ENCODE data around the gene EPS8L1. TPM values are rescaled to one million over a fixed set of nuclear protein-coding genes. Genes with fewer than 3 reads are reported as not detected.
A peak's percentile ranks its signal among the peaks of the same experiment; 100 is the strongest.

Gene EPS8L1
- total RNA-seq, 1 experiment from 2014 or later, result 4.9 TPM

DNA sequence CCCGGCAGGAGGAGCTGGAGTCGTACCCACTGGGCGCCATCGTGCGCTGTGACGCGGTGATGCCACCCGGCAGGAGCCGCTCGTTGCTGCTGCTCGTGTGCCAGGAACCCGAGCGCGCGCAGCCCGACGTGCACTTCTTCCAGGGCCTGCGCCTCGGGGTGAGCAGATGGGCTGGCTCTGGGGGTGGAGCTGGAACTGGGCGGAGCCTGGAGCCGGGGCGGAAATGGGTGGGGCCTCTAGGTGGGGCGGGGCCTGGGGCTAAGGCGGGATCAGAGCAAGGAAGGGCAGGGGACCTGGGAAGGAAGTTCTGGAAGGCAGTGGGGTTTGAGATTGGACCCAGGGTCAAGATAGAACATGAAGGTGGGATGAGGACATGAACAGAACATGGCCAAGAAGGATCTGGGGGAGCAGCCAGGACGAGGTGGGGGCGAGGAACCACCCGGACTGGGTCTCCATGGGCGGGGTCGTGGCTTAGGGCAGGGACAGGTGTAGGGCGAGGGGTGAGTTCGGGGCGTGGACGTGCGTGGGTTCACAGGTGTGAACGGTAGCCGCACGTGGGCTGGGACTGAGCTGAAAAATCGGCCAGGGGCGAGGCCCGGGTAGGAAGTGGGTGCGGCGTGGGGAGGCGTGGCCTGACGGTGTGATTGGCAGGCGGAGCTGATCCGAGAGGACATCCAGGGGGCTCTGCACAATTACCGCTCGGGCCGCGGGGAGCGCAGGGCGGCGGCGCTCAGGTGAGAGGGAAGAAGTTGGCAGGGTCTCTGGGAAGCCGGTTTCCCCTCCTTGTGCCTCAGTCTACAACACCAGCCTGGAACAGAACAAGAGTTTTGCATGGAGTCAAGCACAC is 4.7 kb downstream of the EPS8L1 start:
- peak; percentile 90 for DNase-seq (ENCODE audit: low read depth)

DNA sequence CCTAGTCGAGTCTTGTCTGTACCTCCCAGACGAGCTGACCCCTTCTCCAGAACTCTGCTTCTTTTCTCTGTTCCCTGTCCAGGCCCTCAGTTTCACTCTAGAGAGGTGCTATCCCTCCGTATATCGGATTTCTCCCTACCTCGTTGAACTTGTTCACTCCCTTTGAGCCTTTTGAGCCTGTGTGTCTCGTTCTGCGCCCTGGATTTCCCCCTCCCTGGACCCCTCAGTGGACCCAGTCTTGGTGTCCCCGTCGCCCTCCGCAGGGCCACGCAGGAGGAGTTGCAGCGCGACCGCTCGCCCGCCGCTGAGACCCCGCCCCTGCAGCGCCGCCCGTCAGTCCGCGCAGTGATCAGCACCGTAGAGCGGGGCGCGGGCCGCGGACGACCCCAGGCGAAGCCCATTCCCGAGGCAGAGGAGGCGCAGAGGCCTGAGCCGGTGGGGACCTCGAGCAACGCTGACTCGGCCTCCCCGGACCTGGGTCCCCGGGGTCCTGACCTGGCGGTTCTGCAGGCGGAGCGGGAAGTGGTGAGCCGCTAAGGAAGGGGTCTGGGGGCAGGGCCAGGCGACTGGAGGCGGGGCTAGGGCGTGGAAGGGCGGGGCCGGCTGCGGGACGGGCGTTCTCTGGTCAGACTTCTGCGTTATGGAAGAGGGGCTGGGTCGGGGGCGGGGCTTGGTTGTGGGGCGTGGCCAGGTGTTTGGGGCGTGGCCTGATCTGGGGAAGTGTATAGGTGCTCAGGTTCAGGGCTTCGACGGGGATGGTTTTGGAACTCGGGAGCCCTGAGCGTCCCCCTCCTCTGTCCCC is 5.5 kb downstream of the EPS8L1 start:
- DNase-seq (ENCODE audit: low read depth), result peak; percentile 95

- no peak for DNase-seq (ENCODE audit: low read depth)
These were observed 6.0 kb downstream of the EPS8L1 start for GRCh38 chr19:55081770-55082019.

DNA sequence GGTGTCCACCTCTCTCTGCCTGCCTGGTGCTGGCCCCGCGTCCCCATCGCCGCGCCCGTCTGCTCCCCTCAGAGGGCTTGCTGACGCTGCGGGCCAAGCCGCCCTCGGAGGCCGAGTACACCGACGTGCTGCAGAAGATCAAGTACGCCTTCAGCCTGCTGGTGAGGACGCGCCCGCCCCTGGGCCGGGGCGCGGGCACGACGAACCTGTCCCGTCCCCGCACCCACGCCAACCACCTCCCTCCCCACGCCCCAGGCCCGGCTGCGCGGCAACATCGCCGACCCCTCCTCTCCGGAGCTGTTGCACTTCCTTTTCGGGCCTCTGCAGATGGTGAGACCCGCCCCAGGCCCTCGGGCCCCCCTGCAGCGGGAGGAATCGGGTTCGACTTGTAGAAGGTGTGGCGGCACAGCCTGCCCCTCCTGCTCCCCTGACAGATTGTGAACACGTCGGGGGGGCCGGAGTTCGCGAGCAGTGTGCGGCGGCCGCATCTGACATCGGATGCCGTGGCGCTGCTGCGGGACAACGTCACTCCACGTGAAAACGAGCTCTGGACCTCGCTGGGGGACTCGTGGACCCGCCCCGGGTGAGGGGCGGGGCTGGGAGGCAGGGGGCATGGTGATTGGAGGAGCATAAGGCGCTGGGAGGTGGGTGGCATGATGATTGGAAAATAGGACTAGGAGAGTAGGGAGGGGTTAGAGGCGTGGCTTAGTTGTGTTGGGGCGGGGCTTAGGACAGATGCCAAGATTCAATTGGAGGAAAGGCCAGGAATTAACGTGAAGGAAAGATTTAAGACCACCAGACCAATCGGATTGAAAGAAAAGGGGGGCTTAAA is 6.6 kb downstream of the EPS8L1 start:
- DNase-seq (ENCODE audit: low read depth), result peak; percentile 77

DNA sequence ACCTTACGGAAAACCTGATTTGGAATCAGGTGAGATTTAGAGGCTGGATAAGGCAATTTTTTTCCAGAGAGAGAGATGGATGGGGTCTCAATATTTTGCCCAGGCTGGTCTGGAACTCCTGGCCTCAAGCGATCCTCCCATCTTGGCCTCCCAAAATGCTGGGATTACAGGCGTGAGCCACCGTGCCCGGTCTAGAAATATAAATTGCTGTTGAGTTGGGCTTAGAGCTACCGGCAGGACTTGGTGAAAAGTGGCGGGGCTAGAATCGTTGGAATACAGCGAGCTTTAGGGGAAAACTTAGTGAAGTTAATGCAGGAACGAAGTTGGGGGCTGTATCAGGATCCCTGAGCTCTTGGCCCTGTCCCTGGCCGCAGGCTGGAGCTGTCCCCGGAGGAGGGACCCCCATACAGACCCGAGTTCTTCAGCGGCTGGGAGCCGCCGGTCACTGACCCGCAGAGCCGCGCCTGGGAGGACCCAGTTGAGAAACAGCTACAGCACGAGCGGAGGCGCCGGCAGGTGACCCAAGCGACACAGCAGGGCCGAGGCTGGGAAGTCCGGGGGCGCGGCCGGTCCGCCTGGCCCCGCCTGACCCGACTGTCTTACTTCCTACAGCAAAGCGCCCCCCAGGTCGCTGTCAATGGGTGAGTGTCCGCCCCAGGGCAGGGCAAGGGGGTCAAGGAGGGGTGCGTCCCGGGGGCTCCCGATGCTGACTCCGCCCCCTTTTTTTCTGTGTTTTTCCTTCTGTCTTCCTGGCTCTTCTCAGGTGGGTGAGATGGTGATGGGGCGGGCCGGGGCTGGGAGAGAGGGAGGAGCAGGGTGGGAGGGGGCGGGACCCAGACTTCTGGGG is 7.6 kb downstream of the EPS8L1 start:
- no peak for DNase-seq (ENCODE audit: low read depth)

DNA sequence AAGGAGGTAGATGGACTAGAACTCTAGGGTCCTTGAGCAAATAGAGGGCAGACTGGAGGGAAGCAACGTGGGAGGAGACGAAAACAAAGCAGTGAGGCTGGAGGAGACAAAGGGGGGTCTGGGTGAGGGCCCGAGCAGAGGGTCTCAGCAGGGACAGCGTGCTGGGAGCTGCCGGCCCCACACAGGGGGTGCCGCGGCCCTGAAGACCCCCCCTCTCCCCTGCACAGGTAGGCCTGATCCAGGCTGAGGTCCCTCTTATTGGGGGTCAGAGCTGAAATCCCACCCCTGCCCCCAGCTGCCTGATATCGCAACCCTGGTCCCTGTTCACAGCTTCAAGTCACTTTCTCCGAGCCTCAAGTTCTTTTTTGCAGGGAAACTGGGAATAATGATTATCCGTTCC is 8.7 kb downstream of the EPS8L1 start:
- DNase-seq (ENCODE audit: low read depth), result no peak

DNA sequence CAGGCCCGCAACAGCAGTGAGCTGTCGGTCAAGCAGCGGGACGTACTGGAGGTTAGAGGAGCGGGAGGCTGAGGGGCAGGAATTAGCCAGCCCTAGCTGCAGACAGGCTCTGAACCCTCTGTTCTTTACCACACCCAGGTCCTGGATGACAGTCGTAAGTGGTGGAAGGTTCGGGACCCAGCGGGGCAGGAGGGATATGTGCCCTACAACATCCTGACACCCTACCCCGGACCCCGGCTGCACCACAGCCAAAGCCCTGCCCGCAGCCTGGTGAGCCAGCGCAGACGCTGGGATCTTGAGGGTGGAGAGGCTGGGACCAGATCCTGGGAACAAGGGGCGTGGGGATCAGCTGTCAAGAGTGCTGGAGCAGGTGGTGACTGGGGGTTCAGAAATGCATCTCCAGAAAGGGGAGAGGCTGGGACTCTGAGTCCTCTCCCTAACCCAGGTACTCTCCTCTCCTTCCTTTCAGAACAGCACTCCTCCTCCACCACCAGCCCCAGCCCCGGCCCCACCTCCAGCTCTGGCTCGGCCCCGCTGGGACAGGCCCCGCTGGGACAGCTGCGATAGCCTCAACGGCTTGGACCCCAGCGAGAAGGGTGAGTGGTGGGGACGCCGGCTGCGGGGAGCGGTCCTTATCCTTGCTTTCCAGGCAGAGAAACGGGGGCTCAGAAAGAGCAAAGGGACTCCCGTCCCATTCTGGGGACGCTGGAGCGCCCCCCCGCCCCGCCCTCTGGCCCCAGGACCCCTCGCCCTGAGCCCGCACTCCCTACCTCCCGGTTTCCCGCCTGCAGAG is 10.4 kb downstream of the EPS8L1 start:
- DNase-seq (ENCODE audit: low read depth), result no peak

- peak; percentile 97 for DNase-seq (ENCODE audit: low read depth)
These were observed 11.3 kb downstream of the EPS8L1 start for GRCh38 chr19:55086730-55087541.

DNA sequence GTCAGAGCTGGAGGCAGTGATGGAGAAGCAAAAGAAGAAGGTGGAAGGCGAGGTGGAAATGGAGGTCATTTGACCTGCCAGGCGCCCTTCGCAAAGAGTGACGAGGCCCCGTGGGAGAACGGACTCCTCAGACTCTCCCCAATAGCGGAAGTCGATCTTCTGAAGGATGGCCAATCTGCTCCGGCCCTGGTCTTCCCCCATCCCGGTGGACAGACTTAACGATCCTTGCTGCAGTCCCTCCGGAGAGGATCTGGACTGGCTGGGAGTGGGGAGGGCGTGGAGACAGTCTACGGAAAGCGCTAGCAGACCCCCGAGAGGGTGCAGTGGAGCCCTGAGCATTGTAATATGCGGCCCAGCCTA is 11.9 kb downstream of the EPS8L1 start:
- DNase-seq (ENCODE audit: low read depth), result no peak

GRCh38 chr19:55088021-55088451 is 12.4 kb downstream of the EPS8L1 start:
- DNase-seq (ENCODE audit: low read depth), result no peak

GRCh38 chr19:55088543-55089341 is 13.1 kb downstream of the EPS8L1 start:
- DNase-seq (ENCODE audit: low read depth), result peak; percentile 75

DNA sequence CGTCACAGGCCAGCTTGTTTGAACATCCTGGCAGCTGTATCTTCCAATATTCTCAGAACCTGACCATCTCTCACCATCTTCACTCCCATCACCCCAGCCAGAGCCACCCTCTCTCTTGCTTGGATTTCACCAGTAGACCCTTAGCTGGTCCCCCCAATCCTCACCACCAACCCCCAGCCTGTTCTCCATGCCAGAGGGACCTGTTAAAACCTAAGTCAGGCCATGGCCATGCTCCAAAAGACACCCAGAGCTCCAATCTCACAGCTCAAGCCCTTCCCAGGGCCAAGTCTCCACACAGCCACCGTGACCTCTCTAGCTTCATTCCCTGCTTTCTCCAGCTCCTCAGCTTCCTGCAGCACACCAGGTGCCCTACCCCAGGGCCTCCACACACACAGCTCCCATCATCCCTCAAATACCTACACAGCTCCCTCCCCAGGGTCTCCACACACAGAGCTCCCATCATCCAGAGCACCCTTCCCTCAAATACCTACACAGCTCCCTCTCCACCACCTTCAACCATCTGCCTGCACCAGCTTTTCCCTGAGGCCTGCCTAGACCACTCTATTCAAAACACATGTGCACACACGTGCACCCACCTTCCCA is 13.8 kb downstream of the EPS8L1 start:
- no peak for DNase-seq (ENCODE audit: low read depth)

DNA sequence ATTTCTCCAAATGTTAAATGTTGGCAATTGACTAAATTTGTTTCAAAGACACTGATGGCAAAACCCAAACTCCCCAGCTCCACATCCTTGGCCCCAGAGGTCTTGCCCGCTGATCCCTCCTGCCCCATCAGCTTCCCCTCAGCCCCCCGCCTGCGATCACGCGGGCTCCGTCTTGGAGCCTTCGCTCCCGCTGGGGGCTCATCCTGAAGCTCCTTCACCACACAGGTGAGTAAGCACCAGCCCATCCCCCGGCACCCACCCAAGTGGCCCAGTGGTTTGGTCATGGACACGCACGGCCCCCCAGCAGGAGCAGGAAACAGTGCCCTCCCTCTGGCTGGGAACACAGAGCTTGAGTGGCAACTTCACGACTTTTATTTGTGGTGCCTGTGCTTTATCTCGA is 14.9 kb downstream of the EPS8L1 start:
- DNase-seq (ENCODE audit: low read depth), result no peak

DNA sequence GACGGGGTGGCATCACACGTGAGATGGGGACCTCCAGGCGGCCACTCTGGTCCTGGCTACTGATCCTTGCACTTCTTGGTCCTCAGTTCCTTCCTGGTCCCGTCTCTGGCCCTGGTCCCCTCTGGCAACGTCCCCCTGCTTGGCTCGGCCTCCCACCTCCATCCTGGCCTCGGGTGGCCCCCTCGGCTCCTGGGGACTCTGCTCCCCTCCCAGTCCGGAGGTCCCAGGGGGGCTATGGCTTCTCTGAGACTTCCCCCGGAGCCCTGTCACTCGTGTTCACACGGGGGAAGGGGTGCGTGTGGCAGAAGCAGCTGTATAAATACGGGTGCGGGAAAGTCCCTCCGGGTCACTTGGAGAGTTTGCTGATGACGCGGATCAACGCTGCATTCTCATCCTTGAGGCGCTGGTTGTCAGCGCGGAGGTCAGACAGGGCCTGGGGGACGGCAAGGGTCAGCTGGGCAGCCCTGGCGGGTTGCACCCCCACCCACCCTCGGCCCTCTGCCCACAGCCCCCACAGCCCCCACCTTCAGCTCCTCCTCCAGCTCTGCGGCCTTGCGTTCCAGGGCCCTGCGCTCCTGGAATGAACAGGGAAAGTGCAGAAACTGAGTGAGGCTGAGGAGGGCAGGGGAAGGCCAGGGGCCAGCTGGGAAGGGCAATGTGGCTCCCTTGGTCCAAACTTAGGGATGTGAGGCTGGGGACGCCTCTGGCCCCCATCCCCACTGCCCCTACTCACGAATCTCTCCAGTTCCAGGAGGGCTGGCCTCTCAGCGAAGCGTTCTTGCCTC is 15.6 kb downstream of the EPS8L1 start:
- DNase-seq (ENCODE audit: low read depth), result no peak

- DNase-seq (ENCODE audit: low read depth), result no peak
These were observed 16.3 kb downstream of the EPS8L1 start for GRCh38 chr19:55091955-55092354.

DNA sequence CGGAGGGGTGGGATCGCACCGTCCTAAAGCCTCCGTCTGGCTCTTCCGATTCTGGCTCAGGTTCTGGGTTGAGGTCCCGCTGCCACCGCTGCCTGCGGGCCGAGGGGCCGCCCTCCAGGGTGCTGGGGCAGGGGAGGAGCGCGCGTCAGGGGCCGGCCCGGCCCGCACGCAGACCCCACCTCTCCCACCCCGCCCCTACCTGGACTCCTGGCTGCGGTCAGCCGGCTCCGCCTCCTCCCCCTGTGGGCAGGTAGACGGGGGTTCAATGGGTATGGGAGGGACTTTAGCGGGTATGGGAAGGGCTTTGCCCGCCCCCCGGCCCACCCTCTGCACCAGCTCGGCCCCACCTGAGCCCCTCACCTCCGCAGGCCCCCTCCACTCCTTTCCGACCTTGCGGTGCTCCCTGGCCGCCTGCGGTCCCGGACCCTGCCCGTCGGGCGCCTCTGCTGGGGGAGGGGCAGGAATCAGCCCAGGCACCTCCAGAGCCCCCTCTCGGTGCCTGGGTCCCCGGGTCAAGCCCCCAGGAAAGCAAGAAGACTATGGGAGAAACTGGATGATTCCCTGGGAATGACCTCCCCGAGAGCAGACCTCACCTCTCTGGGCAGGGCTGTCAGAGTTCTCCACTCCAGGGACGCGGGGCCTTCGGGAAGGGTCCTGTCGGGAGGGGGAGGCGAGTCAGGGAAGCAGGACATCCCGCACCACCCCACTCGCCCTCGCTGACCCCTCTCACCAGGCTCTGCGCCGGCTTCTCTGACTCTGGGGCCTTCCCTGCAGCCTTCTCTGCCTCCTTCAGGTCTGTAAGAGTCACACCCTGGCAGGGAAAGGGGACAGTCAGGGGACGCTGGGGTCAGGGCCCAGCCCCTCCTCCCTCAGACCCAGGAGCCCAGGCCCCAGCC is 17.0 kb downstream of the EPS8L1 start:
- no peak for DNase-seq (ENCODE audit: low read depth)
